Measurements from ENCODE around the gene IGF2R.

Gene IGF2R

DNA sequence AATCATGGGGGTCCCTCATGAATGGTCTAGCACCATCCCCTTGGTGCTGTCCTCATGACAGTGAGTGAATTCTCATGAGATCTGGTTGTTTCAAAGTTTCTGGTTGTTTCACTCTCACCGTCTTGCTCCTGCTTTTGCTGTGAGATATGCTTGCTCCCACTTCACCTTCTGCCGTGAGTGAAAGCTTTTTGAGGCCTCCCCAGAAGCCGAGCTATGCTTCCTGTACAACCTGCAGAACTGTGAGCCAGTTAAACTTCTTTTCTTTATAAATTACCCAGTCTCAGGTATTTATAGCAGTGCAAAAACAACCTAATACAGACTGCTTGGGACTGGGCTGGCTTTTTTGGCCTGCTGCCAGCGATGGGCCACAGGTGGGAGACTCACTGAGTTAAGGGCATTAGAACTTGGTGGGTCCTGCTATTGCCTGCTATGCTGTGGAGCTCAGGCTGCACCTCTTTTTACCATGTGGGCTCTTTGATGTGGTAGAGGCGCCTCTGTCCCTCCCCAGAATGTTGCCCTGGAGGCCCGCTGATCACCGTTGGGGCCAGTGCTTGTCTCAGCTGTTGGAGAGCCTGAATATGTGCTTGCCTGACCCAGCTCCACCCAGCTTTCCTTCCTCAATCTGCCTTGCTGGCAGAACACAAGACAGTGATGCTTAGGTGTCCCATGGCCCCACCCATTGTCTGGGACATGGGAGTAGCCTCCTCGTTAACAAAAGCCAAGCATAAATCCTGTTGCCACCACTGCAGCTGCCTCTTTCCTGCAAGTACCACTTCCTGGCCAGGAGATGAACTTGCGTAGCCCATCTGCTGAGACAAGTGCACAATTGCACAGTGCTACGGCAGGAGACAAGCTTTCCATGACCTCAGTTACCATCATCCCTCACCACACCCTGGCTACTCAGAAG lies 47.1 kb downstream of the IGF2R start:
- TF ChIP-seq, protein P1, sequence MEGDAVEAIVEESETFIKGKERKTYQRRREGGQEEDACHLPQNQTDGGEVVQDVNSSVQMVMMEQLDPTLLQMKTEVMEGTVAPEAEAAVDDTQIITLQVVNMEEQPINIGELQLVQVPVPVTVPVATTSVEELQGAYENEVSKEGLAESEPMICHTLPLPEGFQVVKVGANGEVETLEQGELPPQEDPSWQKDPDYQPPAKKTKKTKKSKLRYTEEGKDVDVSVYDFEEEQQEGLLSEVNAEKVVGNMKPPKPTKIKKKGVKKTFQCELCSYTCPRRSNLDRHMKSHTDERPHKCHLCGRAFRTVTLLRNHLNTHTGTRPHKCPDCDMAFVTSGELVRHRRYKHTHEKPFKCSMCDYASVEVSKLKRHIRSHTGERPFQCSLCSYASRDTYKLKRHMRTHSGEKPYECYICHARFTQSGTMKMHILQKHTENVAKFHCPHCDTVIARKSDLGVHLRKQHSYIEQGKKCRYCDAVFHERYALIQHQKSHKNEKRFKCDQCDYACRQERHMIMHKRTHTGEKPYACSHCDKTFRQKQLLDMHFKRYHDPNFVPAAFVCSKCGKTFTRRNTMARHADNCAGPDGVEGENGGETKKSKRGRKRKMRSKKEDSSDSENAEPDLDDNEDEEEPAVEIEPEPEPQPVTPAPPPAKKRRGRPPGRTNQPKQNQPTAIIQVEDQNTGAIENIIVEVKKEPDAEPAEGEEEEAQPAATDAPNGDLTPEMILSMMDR (IDR thresholded peaks at IDR 0.05; ENCODE audit: low read depth, low read length): no peak
- DNase-seq (ENCODE audit: extremely low read depth, low read depth): no peak

DNA sequence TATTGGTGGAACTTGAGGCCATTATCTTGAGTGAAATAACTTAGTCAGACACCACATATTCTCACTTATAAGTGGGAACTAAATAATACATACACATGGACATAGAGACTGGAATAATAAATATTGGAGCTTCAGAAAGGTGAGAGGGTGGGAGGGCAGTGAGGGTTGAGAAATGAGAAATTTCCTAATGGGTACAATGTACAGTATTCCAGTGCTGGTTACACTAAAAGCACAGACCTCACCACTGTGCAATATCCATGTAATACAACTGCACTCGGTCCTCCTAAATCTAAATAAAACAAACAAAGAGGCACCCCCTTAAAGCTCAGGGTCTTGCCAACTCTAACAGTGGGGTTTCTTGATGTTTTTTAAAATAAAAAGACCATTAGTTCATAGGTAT lies 53.2 kb downstream of the IGF2R start:
- no peak for DNase-seq (ENCODE audit: extremely low read depth, low read depth)
- TF ChIP-seq, protein P1 (IDR thresholded peaks at IDR 0.05; ENCODE audit: low read depth, low read length): no peak

DNA sequence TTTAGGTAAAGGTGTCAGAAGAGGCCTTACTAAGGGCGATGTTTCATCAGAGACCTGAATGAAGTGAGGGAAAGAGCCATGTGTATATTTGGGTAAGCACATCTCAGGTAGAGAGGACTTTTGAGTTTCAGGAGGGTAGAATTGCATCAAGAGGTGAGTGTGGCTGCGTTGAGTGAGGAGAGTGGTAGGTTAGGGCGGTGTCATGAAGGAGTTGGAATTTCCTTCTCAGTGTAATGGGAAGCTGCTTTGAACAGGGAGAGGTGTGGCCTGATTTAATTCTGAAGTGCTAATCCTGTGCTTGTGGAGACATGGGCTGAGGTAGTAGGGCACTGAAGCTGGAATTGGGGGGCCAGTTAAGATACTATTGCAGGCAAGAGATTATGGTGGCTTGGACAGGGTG lies 53.9 kb downstream of the IGF2R start:
- TF ChIP-seq, protein P1 (IDR thresholded peaks at IDR 0.05; ENCODE audit: low read depth, low read length): no peak
- DNase-seq (ENCODE audit: extremely low read depth, low read depth): no peak

DNA sequence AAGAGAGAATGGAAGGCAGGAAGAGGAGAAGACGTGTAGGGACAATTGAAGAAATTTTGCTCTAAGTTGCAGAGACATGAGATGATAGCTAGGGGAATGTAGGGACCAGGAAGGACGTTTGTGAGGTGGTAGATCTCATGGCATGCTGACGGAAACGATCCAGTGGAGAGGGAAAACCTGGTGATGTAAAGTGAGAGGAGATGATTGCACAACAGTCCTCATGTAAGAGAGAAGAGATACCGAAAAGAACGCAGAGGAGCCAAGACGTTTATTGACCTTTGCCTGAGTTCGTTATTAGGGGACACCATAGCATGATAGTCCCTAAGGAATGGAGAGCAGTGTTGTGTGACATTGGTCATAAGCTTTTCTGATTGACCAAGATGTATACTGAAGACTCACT lies 55.3 kb downstream of the IGF2R start:
- TF ChIP-seq, protein P1 (IDR thresholded peaks at IDR 0.05; ENCODE audit: low read depth, low read length): no peak
- no peak for DNase-seq (ENCODE audit: extremely low read depth, low read depth)

DNA sequence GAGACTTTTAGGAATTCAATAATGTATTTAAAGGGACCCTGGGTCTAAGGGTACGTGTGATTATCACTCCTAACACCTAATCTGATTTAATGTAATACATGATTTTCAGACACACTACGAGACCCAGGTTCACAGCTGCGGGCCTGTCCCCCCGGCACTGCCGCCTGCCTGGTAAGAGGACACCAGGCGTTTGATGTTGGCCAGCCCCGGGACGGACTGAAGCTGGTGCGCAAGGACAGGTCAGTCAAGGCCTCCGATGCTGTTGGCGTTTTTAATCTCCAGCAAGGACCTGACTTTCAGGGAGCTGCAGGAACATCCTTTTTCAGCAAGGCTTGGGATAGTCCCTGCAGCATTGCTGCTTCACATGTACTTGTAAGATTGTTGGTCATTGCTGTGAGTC lies 58.2 kb downstream of the IGF2R start:
- TF ChIP-seq, protein P1 (IDR thresholded peaks at IDR 0.05; ENCODE audit: low read depth, low read length): no peak
- no peak for DNase-seq (ENCODE audit: extremely low read depth, low read depth)

DNA sequence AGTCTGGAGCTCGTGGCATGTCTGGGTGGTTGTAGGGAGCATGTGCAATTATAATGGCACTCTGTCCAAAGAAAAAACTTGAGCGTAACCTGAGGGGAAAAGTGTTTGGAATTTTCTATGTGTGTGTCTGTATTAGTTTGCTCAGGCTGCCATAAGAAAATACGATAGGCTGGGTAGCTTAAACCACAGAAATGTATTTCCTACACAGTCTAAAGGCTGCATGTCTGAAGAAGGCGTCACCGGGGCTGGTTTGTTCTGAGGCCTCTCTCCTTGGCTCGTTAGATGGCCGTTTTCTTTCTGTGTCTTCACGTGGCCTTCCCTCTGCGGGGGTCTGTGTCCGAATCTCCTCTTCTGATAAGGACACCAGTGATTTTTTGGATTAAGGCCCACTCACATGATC lies 59.0 kb downstream of the IGF2R start:
- TF ChIP-seq, protein P1 (IDR thresholded peaks at IDR 0.05; ENCODE audit: low read depth, low read length): no peak
- DNase-seq (ENCODE audit: extremely low read depth, low read depth): no peak

DNA sequence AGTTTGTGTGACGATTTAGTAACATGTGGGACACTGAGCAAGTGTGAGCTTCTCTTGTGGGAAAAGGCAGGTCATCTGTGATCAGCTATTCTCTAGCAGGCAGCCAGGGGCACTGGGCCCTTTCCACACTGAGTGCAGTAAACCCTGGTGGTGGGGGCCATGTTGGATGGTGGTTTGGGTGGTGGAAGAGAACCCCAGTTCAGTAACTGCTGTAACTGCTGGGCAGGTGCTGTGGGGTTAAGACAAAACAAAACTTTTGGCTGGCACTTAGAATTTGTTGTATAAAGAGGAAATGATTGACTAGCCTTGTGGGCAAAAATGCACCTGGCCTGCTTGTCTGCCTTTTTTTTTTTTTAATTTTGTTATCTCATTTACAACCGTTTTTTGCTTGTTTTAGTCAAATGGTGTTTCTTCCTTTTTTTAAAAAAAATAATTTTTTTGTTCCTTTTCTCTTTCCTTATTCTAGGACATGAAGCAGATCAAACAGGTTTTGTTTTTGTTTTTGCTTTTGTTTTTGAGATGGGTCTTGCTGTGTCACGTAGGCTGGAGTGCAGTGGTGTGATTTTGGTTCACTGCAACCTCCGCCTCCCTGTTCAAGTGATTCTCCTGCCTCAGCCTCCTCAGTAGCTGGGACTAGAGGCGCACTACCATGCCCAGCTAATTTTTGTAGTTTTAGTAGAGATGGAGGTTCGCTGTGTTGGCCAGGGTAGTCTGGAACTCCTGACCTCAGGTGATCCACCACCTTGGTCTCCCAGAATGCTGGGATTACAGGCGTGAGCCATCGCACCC lies 59.8 kb downstream of the IGF2R start:
- no peak for DNase-seq (ENCODE audit: extremely low read depth, low read depth)
- TF ChIP-seq, protein P1 (IDR thresholded peaks at IDR 0.05; ENCODE audit: low read depth, low read length): no peak

Measured in AG09319 (cell line).